Medulla oblongata (tissue), 1 donor: ENCODE data around the gene P2RX3.

Experiments used
- DNase-seq: peaks from one replicate; pipeline ENCODE4 v3.0.0-alpha.2; 2015; ENCODE audit errors: extremely low spot score

Gene P2RX3

GRCh38 chr11:57310091-57310490 is 28.1 kb upstream of the P2RX3 start:
- no peak for DNase-seq

DNA sequence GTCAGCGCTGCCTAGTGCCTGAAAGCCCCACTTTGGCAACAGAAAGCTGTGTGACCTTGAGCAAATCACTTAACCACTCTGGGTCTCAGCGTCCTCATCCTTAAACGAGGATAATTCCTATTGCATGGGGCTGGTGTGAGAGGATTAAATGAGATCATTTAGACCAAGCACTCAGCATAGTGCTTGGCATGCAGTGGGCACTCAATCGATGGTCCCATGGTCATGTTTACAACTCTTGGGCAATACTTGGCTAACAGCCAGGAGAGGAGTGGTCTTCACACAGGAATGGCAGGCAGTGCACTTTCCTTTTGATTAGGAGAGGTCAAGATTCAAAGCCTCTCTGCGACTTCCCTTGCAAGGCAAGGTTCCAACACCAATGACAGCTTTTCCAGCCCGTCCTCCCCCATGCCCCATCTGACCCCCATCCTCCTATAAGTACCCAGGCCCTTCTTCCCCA is 27.5 kb upstream of the P2RX3 start:
- DNase-seq = no peak

GRCh38 chr11:57311109-57311936 is 26.8 kb upstream of the P2RX3 start:
- DNase-seq = peak; percentile 60

DNA sequence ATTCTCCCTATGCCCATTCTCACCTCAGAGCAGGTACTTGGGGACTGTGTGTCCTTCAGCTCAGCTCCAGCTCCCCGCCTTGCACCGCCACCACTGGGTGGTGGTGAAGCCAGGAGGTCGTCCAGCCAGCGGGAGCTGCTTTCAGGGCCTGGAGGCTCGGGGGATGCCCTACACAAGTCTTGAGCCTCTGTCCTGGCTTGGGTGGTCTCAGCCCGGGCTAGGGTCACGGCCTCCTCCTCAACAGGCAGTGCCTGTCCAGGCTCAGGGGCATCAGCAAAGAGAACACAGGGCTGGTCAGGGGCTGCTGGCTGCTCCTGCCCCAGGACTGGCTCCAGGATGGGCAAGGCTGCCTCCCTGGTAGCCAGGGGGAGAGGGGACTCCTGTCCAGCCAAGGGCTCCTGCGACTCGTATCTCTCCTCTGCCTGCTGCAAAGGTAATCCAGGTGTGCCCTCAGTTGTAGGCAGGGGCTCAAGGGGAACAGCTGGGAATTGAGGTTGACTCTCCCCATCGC is 25.6 kb upstream of the P2RX3 start:
- DNase-seq = no peak

DNA sequence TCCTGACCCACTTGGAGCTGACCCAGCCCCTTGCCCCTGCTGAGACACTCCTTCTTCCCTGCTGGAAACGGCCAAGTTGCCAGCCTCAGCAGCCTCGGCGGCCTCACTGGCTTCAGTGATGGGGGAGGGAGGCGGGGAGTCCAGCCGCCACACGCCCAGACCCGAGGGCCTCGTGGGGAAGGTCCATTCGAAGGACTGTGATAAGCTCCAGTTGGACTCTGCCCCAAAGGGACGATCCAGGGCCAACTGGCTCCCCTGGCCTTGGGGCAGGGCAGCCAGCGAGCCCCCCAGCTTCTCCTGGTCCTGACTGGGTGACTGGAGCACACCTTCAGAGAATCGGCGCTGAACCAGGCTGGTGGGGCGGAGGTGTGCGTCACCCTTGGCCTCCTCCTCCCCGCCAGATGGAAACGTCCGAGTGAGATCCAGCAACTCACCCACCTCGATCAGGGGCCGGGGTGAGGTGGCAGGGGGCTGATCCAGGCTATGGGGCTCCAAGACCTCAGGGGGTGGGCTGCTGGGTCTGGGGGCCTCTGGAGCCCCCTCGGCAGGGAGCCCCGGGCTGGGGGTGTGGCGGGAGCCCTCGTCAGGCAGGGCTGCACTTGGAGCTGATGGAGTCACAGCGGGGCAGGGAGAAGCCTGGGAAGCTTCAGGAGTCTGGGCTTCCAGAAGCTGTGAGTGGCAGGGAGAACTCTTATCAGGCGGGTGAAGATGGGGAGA is 24.9 kb upstream of the P2RX3 start:
- DNase-seq = no peak

DNA sequence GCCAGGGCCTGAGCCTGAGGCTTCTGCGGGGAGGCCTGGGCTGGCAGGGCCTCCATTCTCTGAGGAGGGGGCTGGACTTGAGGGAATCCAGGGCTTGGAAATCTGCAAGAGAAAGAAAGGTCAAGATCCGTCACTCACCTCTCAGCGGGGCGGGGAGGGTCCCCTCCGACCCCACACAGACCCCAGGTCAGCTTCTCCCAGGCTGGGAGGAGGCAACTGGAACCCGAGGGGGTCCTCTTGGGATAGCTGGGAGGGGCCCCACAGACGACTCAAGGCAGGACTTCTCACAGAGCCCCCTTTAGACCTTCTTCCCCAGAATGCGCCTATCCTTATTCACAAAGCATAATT is 24.4 kb upstream of the P2RX3 start:
- DNase-seq = no peak

- DNase-seq = no peak
Measured at GRCh38 chr11:57314221-57314973, 23.8 kb upstream of the P2RX3 start.

GRCh38 chr11:57315491-57315890 is 22.7 kb upstream of the P2RX3 start:
- DNase-seq = no peak

- DNase-seq = no peak
Measured at GRCh38 chr11:57316017-57316416, 22.1 kb upstream of the P2RX3 start.

- no peak for DNase-seq
Measured at GRCh38 chr11:57318178-57318577, 20.0 kb upstream of the P2RX3 start.

GRCh38 chr11:57320067-57320718 is 18.0 kb upstream of the P2RX3 start:
- no peak for DNase-seq

DNA sequence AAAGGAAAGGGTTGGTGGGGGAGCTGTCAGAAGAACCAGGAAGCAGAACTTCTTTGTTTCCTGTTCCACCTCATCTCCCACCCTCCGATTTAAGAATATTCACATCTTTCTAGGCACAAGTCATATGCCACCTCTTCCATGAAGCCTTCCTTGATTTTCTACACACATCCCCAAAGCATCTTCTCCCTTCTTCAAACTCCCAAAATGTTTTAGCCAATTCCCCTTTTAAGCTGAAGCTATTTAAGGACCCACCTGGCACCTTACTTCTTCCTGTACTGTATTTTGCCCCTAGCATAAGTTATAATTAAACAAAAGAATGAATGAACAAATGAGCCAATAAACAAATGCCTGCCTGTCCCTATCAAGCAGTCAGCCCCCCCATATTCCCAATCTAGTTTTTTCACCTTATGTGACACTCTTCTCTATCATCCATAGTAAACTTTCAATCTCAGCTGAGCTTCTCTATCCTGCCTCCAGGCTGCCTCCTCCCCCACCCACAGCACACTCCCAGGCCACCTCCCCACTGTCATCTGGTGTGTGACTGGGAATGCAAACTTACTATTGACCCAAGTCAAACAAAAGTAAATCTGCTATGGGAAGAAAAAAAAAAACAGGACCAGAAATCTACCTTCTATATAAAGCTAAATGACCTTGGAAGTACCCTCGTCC is 17.3 kb upstream of the P2RX3 start:
- no peak for DNase-seq

DNA sequence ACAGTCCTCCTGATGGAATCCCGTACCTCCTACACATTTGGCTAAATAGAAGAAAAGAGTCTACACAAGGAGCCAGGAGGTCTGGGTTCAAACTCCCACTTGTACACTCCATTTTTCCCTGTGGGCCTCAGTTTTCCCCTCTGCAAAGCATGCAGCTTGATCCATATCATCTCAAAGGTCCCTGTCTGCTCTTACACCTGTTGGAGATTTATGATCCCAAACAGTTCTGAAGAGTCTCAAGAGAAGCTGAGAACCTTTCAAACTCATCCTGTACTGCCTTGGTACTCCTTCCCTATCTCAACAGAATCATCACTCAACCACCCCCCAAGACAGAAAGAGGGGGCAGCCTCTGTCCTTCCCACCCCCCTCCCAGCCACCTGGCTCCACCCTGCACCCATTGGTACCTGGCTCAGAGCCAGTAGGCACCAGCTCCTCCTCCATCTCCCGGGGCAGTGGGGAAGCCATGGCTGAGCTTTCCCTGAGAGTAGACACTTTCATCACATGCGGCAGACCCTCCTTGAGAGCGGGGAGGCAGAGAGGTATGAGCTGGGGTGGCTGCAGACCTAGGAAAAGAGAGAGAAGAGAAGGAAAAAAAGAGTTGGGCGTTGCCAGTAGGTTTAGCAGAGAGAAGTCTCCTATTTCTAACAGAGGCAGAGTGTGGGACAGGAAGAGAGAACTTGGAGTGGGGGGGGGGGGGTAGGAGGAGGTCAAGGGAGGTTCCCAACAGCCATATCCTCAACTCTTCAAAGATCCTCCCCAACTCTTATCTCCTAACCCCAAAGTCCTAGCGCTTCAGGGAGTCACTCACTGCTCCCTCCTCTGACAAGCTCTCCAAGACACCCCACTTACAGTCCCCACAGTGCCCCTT is 16.5 kb upstream of the P2RX3 start:
- DNase-seq = no peak

- peak; percentile 83 for DNase-seq
Measured at GRCh38 chr11:57322256-57323166, 15.6 kb upstream of the P2RX3 start.

GRCh38 chr11:57323167-57323854 is 14.8 kb upstream of the P2RX3 start:
- DNase-seq = no peak

DNA sequence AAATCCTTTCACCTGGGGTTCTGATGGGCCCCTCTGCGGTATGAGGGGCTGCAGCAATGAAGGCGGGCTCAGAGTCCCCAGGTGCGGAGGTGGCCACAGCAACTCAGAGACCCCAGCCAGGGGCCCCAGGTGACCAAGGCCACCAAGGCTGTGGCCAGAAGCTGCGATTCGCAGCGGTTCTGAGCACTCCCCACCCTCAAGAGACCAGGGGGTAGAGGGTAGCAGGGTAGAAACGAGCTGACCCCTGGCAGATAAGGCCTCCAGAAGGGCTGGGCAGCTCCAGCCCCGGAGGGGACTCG is 14.3 kb upstream of the P2RX3 start:
- no peak for DNase-seq

DNA sequence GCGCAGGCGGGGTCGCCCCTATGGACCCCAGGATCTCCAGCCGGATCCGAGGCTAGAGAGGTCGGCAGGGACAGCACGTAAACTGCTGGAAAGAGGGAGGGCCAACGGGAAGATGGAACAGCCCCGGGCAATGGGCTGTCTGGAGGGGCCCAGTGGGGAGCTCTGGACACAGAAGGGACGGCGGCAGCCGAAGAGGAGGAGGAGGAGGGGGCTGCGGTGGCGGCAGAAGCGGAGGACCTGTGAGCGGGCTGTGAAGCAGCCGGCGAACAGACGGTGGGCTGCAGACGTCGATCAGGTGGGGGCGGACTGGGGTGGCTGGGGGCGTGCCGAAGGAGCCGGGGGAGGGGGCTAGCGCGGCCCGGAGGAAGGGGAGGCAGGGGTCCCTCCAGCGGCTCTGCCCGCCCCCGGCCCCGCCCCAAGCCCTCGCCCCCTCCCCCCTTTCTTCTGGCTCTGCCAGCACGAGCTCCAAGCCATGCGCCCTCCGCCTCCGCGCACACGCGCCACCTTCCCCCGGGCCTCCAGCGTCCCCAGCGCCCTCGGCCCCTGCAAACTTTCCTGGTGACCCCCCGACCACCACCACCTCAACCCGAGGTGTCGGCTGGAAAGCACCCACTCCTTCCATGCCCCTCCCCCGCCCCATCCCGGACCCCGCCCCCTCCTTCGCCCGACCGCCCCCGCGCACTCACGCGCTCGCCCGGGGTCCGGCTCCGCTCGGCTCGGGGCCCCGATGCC is 13.8 kb upstream of the P2RX3 start:
- DNase-seq = no peak
